Ovary (tissue), 3 donors: ENCODE results near the gene CCDC171.

Experiments used
- POLR2A ChIP-seq: fragments of 450-650 bp; IDR thresholded peaks from one replicate; pipeline ENCODE4 v1.6.1; 2017; ENCODE audit warnings: antibody characterized with exemption, mild to moderate bottlenecking, moderate library complexity
- TF ChIP-seq, protein P1 (sequence below), 3 donors: fragments of 450-650 bp in 2 of 3; fragments of 200-600 bp in 1 of 3; IDR thresholded peaks; one replicate each; pipeline versions ENCODE4 v1.5.1 to v1.8.0; 2016 to 2022; ENCODE audit warnings: antibody characterized with exemption in 3 of 3, mild to moderate bottlenecking in 1 of 3
- donor health status: DM: no; HTN: no; CAD: no.

DNA sequence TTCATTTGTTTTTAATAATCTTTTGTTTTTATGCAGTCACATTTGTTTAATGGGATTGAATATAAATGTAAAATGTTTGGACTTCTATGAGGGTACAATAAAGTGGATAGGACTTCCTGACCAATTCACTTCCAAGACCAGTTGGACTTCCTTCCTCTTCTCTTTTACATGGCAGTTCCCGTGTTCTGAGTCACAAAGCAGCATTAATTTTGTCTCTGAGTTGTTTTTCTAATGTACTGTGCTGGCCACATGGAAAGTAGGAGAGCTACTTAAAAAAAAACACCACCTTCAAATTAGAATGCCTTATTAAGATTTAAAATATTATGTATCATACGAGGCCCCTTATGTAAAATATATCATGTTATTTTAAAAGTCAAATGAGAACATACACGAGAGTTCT lies 87.3 kb downstream of the CCDC171 start:
- TF ChIP-seq, protein P1, sequence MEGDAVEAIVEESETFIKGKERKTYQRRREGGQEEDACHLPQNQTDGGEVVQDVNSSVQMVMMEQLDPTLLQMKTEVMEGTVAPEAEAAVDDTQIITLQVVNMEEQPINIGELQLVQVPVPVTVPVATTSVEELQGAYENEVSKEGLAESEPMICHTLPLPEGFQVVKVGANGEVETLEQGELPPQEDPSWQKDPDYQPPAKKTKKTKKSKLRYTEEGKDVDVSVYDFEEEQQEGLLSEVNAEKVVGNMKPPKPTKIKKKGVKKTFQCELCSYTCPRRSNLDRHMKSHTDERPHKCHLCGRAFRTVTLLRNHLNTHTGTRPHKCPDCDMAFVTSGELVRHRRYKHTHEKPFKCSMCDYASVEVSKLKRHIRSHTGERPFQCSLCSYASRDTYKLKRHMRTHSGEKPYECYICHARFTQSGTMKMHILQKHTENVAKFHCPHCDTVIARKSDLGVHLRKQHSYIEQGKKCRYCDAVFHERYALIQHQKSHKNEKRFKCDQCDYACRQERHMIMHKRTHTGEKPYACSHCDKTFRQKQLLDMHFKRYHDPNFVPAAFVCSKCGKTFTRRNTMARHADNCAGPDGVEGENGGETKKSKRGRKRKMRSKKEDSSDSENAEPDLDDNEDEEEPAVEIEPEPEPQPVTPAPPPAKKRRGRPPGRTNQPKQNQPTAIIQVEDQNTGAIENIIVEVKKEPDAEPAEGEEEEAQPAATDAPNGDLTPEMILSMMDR (IDR thresholded peaks at IDR 0.05), result no peak
- no peak for TF ChIP-seq POLR2A
